ENCODE data around the gene SSTR3. TPM values are rescaled to one million over a fixed set of nuclear protein-coding genes. Genes with fewer than 3 reads are reported as not detected.
"Not testable (repeated sequence)": the region's sequence is repeated elsewhere in the genome, so short reads cannot be mapped to it uniquely, and the experiment has no call there.

The SSTR3 gene
- total and polyA plus RNA-seq, 4 donors = 0.19 TPM; not detected in 3

DNA sequence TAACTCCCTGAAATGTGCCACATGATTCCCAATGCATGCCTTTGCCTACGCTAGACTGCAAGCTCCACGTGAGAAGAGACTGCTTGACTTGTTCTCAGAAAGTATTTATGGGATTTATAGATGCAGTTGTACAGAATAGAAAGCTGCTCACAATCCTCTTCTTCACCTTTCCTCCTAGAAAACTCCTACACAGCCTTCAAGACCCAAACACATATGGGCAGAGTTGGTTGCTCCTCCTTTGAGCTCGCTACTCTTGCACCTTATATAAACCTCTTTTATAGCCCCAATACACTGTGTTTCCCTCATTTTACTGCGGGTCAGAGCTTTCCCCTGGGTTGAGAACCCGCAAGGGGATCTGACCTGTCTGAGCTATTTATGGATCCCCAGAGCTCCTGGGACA is 40.6 kb downstream of the SSTR3 start:
- no peak for DNase-seq (ENCODE audit: low spot score)
- H3K27me3 ChIP-seq (ENCODE audit: control insufficient read depth in 4 of 4, insufficient read depth in 4 of 4, low read length in 3 of 4) = no peaks in the 10 kb centered on the region
- no peak for TF ChIP-seq RXRA (IDR thresholded peaks at IDR 0.05)
- TF ChIP-seq, protein P1, sequence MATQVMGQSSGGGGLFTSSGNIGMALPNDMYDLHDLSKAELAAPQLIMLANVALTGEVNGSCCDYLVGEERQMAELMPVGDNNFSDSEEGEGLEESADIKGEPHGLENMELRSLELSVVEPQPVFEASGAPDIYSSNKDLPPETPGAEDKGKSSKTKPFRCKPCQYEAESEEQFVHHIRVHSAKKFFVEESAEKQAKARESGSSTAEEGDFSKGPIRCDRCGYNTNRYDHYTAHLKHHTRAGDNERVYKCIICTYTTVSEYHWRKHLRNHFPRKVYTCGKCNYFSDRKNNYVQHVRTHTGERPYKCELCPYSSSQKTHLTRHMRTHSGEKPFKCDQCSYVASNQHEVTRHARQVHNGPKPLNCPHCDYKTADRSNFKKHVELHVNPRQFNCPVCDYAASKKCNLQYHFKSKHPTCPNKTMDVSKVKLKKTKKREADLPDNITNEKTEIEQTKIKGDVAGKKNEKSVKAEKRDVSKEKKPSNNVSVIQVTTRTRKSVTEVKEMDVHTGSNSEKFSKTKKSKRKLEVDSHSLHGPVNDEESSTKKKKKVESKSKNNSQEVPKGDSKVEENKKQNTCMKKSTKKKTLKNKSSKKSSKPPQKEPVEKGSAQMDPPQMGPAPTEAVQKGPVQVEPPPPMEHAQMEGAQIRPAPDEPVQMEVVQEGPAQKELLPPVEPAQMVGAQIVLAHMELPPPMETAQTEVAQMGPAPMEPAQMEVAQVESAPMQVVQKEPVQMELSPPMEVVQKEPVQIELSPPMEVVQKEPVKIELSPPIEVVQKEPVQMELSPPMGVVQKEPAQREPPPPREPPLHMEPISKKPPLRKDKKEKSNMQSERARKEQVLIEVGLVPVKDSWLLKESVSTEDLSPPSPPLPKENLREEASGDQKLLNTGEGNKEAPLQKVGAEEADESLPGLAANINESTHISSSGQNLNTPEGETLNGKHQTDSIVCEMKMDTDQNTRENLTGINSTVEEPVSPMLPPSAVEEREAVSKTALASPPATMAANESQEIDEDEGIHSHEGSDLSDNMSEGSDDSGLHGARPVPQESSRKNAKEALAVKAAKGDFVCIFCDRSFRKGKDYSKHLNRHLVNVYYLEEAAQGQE (IDR thresholded peaks at IDR 0.05) = no peak
- no peak for TF ChIP-seq GABPA (IDR thresholded peaks at IDR 0.05 in 1 of 2, conservative IDR thresholded peaks at IDR 0.05 in 1 of 2)
- no peak for TF ChIP-seq HNF4A (conservative IDR thresholded peaks at IDR 0.05)
- TF ChIP-seq, protein P2, sequence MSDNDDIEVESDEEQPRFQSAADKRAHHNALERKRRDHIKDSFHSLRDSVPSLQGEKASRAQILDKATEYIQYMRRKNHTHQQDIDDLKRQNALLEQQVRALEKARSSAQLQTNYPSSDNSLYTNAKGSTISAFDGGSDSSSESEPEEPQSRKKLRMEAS (IDR thresholded peaks at IDR 0.05) = no peak
- TF ChIP-seq SP1 (IDR thresholded peaks at IDR 0.05) = no peak
- TF ChIP-seq NR2F2 (IDR thresholded peaks at IDR 0.05) = no peak
- no peak for TF ChIP-seq FOXA2 (IDR thresholded peaks at IDR 0.05)
- TF ChIP-seq TAF1 (conservative IDR thresholded peaks at IDR 0.05) = no peak
- TF ChIP-seq, protein P3, sequence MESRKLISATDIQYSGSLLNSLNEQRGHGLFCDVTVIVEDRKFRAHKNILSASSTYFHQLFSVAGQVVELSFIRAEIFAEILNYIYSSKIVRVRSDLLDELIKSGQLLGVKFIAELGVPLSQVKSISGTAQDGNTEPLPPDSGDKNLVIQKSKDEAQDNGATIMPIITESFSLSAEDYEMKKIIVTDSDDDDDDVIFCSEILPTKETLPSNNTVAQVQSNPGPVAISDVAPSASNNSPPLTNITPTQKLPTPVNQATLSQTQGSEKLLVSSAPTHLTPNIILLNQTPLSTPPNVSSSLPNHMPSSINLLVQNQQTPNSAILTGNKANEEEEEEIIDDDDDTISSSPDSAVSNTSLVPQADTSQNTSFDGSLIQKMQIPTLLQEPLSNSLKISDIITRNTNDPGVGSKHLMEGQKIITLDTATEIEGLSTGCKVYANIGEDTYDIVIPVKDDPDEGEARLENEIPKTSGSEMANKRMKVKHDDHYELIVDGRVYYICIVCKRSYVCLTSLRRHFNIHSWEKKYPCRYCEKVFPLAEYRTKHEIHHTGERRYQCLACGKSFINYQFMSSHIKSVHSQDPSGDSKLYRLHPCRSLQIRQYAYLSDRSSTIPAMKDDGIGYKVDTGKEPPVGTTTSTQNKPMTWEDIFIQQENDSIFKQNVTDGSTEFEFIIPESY (IDR thresholded peaks at IDR 0.05) = no peak
- TF ChIP-seq RAD21 (IDR thresholded peaks at IDR 0.05) = no peak
- TF ChIP-seq, protein P4, sequence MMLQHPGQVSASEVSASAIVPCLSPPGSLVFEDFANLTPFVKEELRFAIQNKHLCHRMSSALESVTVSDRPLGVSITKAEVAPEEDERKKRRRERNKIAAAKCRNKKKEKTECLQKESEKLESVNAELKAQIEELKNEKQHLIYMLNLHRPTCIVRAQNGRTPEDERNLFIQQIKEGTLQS (IDR thresholded peaks at IDR 0.05) = no peak
- no peak for TF ChIP-seq FOXA1 (IDR thresholded peaks at IDR 0.05)
- TF ChIP-seq JUND (IDR thresholded peaks at IDR 0.05) = no peak
- no peak for TF ChIP-seq HNF4G (IDR thresholded peaks at IDR 0.05)
- TF ChIP-seq EGR1 (IDR thresholded peaks at IDR 0.05; ENCODE audit: low read depth in 2 of 2) = no peak
- TF ChIP-seq, protein P5, sequence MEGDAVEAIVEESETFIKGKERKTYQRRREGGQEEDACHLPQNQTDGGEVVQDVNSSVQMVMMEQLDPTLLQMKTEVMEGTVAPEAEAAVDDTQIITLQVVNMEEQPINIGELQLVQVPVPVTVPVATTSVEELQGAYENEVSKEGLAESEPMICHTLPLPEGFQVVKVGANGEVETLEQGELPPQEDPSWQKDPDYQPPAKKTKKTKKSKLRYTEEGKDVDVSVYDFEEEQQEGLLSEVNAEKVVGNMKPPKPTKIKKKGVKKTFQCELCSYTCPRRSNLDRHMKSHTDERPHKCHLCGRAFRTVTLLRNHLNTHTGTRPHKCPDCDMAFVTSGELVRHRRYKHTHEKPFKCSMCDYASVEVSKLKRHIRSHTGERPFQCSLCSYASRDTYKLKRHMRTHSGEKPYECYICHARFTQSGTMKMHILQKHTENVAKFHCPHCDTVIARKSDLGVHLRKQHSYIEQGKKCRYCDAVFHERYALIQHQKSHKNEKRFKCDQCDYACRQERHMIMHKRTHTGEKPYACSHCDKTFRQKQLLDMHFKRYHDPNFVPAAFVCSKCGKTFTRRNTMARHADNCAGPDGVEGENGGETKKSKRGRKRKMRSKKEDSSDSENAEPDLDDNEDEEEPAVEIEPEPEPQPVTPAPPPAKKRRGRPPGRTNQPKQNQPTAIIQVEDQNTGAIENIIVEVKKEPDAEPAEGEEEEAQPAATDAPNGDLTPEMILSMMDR (IDR thresholded peaks at IDR 0.05; ENCODE audit: low read depth, low read length, missing input control) = no peak
- no peak for TF ChIP-seq YY1 (IDR thresholded peaks at IDR 0.05)

DNA sequence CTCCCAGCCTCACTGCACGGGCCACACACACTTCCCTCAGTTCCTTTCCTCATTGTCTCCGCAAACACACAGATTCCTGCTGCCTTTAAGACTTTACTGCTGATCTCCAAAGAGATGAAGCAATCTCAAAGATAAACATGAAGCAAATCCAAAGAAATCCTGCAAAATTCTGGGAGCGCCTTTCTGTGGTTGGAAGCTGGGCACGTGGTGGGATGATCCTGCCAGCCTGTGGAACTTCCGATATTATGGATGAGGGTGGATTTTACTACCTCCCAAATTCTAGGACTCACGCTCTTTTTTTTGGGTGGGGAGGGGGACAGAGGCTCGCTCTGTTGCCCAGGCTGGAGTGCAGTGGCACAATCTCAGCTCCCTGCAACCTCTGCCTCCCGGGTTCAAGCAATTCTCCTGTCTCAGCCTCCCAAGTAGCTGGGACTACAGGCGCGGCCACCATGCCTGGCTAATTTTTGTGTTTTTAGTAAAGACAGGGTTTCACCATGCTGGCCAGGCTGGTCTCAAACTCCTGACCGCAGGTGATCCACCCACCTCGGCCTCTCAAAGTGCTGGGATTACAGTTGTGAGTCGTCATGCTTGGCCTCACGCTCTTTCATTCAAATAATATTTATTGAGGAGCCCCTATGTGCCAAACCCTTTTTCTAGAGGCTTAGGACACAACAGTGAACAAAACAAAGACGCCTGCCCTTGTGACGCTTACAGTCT is 41.4 kb downstream of the SSTR3 start:
- not testable (repeated sequence) for H3K4me3 ChIP-seq (ENCODE audit: low read depth in 1 of 3, low read length in 3 of 3); H3K9ac ChIP-seq (ENCODE audit: low read depth in 1 of 2, low read length in 2 of 2); H3K27me3 ChIP-seq (ENCODE audit: control insufficient read depth in 4 of 4, insufficient read depth in 4 of 4, low read length in 3 of 4); H3K9me3 ChIP-seq (ENCODE audit: control insufficient read depth in 4 of 4, low read length in 3 of 4); H3K27ac ChIP-seq (ENCODE audit: low read depth in 1 of 2, low read length in 2 of 2); H3K36me3 ChIP-seq (ENCODE audit: control insufficient read depth in 4 of 4, insufficient read depth in 3 of 4, low read depth in 1 of 4, low read length in 3 of 4); DNase-seq (ENCODE audit: low spot score)
- peaks cover 4 to 22% (median 15%) of the 10 kb centered on the region in 4 donors for H3K4me1 ChIP-seq (ENCODE audit: control insufficient read depth in 4 of 4, insufficient read depth in 4 of 4, low read length in 3 of 4)
- WGBS = 95% methylated on average over 16 of the region's 16 CpGs

More for the DNA sequence above, 40.6 kb downstream of the SSTR3 start:
- Histone ChIP-seq H3K9me3 (ENCODE audit: control insufficient read depth in 4 of 4, low read length in 3 of 4) (no peaks in the 10 kb centered on the region), H3K4me3 (ENCODE audit: low read depth in 1 of 3, low read length in 3 of 3) (no peak overlapping the region), H3K36me3 (ENCODE audit: control insufficient read depth in 4 of 4, insufficient read depth in 3 of 4, low read depth in 1 of 4, low read length in 3 of 4) (no peaks in the 10 kb centered on the region), H3K4me1 (ENCODE audit: control insufficient read depth in 4 of 4, insufficient read depth in 4 of 4, low read length in 3 of 4) (peaks cover 4 to 25% (median 14%) of the 10 kb centered on the region in 4 donors), H3K9ac (ENCODE audit: low read depth in 1 of 2, low read length in 2 of 2) (no peak overlapping the region), H3K27ac (ENCODE audit: low read depth in 1 of 2, low read length in 2 of 2) (no peak overlapping the region)
- 92% methylated on average over 5 of the region's 5 CpGs for WGBS

All from liver (tissue), 9 donors.